Loucy (cell line): ENCODE results near the gene N4BP3.
A peak's percentile ranks its signal among the peaks of the same experiment; 100 is the strongest.
"Not testable (repeated sequence)": the region's sequence is repeated elsewhere in the genome, so short reads cannot be mapped to it uniquely, and the experiment has no call there.

Experiments
- H2AFZ ChIP-seq: fragments of 200-600 bp; sonication (generic); 2 replicates; pipeline ENCODE4 v1.6.0; 2016; ENCODE audit warnings: antibody characterized with exemption, mild to moderate bottlenecking, low read length, moderate library complexity
- H3F3A ChIP-seq: fragments of 200-600 bp; 2 replicates; pipeline ENCODE4 v1.6.0; 2016; ENCODE audit warnings: antibody characterized with exemption, low read depth, mild to moderate bottlenecking
- H3K27me3 ChIP-seq: fragments of 200-600 bp; sonication (generic); 2 replicates; pipeline ENCODE4 v1.6.1; 2014; ENCODE audit warnings: low read length, mild to moderate bottlenecking; ENCODE audit not compliant: insufficient read depth, poor library complexity, severe bottlenecking
- H3K36me3 ChIP-seq: fragments of 200-600 bp; sonication (generic); 2 replicates; pipeline ENCODE4 v1.6.1; 2016; ENCODE audit warnings: low read length; ENCODE audit not compliant: insufficient read depth
- H3K4me1 ChIP-seq: fragments of 200-600 bp; sonication (generic); 2 replicates; pipeline ENCODE4 v1.5.1; 2014; ENCODE audit warnings: low read length, mild to moderate bottlenecking; ENCODE audit not compliant: insufficient read depth, poor library complexity, severe bottlenecking
- H3K4me2 ChIP-seq: fragments of 200-600 bp; sonication (generic); 2 replicates; pipeline ENCODE4 v1.6.0; 2014; ENCODE audit warnings: antibody characterized with exemption, low read length, low read depth, mild to moderate bottlenecking; ENCODE audit not compliant: poor library complexity, severe bottlenecking
- H3K4me3 ChIP-seq: fragments of 200-600 bp; sonication (generic); 2 replicates; pipeline ENCODE4 v1.5.1; 2014; ENCODE audit warnings: low read length, mild to moderate bottlenecking, mixed read lengths; ENCODE audit not compliant: poor library complexity, severe bottlenecking
- H3K79me2 ChIP-seq: fragments of 200-600 bp; sonication (generic); 2 replicates; pipeline ENCODE4 v1.6.1; 2014; ENCODE audit warnings: low read length; ENCODE audit not compliant: insufficient read depth
- H3K9ac ChIP-seq: fragments of 200-600 bp; sonication (generic); 2 replicates; pipeline ENCODE4 v1.6.0; 2014; ENCODE audit warnings: mild to moderate bottlenecking, low read depth, low read length, moderate library complexity; ENCODE audit not compliant: poor library complexity, severe bottlenecking
- H3K9me2 ChIP-seq: fragments of 200-600 bp; sonication (generic); replicated peaks from 2 replicates; pipeline ENCODE4 v1.6.1; 2016; ENCODE audit warnings: low read depth, low read length, mixed read lengths
- H3K9me3 ChIP-seq: fragments of 200-600 bp; sonication (generic); 2 replicates; pipeline ENCODE4 v1.6.1; 2014; ENCODE audit warnings: mild to moderate bottlenecking, antibody characterized with exemption, low read length, low read depth; ENCODE audit not compliant: insufficient read depth
- H4K20me1 ChIP-seq: fragments of 200-600 bp; sonication (generic); 2 replicates; pipeline ENCODE4 v1.6.0; 2014; ENCODE audit warnings: antibody characterized with exemption, low read length, mild to moderate bottlenecking; ENCODE audit not compliant: insufficient read depth, poor library complexity, severe bottlenecking
- EZH2phosphoT487 ChIP-seq: fragments of 200-600 bp; IDR thresholded peaks from 2 replicates; pipeline ENCODE4 v1.6.1; 2018; ENCODE audit warnings: antibody characterized with exemption, mild to moderate bottlenecking, moderate library complexity, borderline replicate concordance
- TF ChIP-seq, protein P1 (sequence below): fragments of 200-600 bp; sonication (generic); conservative IDR thresholded peaks from 2 replicates; pipeline ENCODE4 v1.5.1; 2014; ENCODE audit warnings: mild to moderate bottlenecking, antibody characterized with exemption, low read length

Gene N4BP3

DNA sequence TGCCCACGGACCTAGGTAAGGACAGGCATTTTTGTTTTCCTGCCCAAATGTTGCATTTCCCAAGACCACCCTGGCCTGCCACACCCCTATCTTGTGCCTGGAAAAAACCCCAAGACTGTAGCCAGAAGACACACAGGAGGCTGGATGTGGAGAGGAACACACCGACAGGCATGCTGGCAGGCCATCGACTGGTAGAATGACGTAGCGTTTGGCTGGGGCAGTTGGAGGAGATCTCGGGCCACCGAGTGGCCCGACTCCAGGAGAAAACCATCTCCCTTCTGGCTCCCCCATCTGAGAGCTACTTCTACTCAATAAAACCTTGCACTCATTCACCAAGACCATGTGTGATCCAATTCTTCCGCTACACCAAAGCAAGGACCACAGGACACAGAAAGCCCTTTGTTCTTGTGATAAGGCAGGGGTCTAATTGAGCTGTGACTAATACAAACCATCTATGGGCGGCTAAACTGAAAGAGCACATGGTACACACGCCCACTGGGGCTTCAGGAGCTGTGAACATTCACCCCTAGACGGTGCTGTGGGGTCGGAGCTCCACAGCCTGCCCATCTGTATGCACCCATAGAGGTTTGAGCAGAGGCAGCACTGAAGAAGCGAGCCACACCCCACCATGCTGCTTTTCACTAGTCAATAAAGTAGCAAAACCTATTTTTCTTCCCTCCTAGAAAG, 38.9 kb upstream of the N4BP3 start:
- no peaks in the 10 kb centered on the region for H4K20me1 ChIP-seq
- no peak overlapping the region for H3K9ac ChIP-seq
- TF ChIP-seq, protein P1, sequence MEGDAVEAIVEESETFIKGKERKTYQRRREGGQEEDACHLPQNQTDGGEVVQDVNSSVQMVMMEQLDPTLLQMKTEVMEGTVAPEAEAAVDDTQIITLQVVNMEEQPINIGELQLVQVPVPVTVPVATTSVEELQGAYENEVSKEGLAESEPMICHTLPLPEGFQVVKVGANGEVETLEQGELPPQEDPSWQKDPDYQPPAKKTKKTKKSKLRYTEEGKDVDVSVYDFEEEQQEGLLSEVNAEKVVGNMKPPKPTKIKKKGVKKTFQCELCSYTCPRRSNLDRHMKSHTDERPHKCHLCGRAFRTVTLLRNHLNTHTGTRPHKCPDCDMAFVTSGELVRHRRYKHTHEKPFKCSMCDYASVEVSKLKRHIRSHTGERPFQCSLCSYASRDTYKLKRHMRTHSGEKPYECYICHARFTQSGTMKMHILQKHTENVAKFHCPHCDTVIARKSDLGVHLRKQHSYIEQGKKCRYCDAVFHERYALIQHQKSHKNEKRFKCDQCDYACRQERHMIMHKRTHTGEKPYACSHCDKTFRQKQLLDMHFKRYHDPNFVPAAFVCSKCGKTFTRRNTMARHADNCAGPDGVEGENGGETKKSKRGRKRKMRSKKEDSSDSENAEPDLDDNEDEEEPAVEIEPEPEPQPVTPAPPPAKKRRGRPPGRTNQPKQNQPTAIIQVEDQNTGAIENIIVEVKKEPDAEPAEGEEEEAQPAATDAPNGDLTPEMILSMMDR, result peak; percentile 23; the same call in 1 of the 2 replicates
- no peak for TF ChIP-seq EZH2phosphoT487
- no peaks in the 10 kb centered on the region for H3K9me2 ChIP-seq
- H3F3A ChIP-seq, result no peaks in the 10 kb centered on the region
- no peak overlapping the region for H3K4me3 ChIP-seq
- H3K9me3 ChIP-seq, result no peaks in the 10 kb centered on the region
- no peaks in the 10 kb centered on the region for H3K27me3 ChIP-seq
- no peaks in the 10 kb centered on the region for H3K36me3 ChIP-seq
- H3K79me2 ChIP-seq, result no peaks in the 10 kb centered on the region
- H2AFZ ChIP-seq, result no peak overlapping the region
- H3K4me1 ChIP-seq, result no peaks in the 10 kb centered on the region
- no peak overlapping the region for H3K4me2 ChIP-seq

DNA sequence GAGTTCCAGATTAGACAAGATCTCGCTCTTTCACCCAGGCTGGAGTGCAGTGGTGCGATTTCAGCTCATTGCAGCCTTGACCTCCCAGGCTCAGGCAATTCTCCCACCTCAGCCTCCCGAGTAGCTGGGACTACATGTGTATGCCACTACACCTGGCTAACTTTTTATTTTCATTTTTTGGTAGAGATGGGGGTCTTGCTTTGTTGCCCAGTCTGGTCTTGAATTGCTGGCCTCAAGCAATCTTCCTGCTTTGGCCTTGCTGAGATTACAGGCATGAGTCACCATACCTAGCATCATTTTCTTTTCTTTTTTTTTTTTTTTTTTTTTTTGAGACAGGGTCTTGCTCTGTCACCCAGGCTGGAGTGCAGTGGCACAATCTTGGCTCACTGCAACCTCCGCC, 36.4 kb upstream of the N4BP3 start:
- H3K4me2 ChIP-seq, H4K20me1 ChIP-seq, H3K4me3 ChIP-seq, H3K4me1 ChIP-seq, H2AFZ ChIP-seq, H3K79me2 ChIP-seq, H3K9ac ChIP-seq, H3K9me3 ChIP-seq, H3K9me2 ChIP-seq, H3F3A ChIP-seq, H3K36me3 ChIP-seq, H3K27me3 ChIP-seq: not testable (repeated sequence)

DNA sequence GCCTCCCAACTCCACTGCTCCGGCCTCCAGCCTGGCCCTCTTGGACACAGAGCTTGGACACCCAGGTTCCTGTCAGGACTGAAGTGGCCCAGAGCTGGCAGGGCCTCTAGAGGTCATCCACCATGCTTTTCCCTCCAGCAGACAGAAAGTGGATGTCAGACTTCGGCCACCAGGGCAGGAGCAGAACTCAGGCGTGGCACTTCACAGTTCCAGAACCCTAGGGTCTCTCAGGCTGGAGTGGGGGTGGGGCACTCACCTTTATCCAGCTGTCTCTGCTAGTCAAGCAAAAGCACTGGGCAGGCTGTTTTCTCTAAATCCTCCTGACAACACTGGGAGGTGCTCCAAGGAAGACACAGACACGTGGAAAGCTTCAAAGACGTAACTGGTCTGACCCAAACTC, 35.6 kb upstream of the N4BP3 start:
- Histone ChIP-seq H3F3A (no peaks in the 10 kb centered on the region), H3K4me2 (no peak overlapping the region), H3K9ac (no peak overlapping the region), H3K9me2 (no peaks in the 10 kb centered on the region), H4K20me1 (no peaks in the 10 kb centered on the region), H3K79me2 (no peaks in the 10 kb centered on the region), H3K4me3 (no peak overlapping the region), H3K4me1 (no peaks in the 10 kb centered on the region), H3K36me3 (no peaks in the 10 kb centered on the region), H3K27me3 (no peaks in the 10 kb centered on the region), H3K9me3 (no peaks in the 10 kb centered on the region), H2AFZ (no peak overlapping the region)
- TF ChIP-seq, protein P1, result no peak
- TF ChIP-seq EZH2phosphoT487, result no peak

DNA sequence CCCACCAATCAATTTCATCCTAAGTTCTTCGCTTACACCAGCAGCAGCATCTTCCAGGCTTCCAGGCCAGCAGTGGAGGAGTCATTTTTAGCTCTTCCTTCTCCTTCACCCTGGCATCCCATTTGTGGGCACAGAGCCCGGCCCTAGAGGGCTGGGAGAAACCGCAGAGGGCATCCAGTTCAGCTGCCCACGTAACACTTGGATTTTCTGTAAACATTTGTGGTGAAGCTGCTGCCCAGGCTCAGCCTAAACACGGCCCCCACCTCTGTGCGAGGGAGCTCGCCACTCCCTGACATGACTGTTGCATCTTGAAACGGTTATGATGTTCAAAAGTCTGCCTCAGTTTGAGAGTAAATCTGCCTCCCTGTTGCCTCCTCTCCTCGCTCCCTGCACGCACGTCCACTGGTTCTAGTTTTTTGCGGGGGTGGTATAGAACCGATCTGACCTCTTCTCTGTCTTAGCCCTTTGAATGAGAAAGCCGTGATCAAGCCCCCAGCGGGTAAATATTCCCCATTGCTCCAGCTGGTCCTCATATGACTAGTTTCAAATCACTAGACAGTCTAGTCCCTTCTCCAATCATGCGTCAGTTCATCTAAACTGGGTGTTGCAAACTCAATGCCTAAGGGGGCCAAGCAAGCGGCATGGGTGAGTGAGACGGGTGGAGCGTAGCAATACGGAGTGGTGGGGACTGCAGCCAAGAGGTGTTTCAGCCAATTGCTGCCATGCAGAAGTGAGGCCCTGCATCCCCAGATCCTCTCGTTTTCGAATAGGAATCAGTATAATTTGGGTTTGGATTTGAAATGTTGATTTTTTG, 34.9 kb upstream of the N4BP3 start:
- H2AFZ ChIP-seq, result no peak overlapping the region
- H3K36me3 ChIP-seq, result no peaks in the 10 kb centered on the region
- H3K4me1 ChIP-seq, result no peaks in the 10 kb centered on the region
- TF ChIP-seq, protein P1, result no peak
- no peak overlapping the region for H3K9ac ChIP-seq
- H3K27me3 ChIP-seq, result no peaks in the 10 kb centered on the region
- no peaks in the 10 kb centered on the region for H3K79me2 ChIP-seq
- H3K4me2 ChIP-seq, result no peak overlapping the region
- H3K9me2 ChIP-seq, result no peaks in the 10 kb centered on the region
- H3F3A ChIP-seq, result no peaks in the 10 kb centered on the region
- no peaks in the 10 kb centered on the region for H3K9me3 ChIP-seq
- H3K4me3 ChIP-seq, result no peak overlapping the region
- no peaks in the 10 kb centered on the region for H4K20me1 ChIP-seq
